ENCODE results near the gene RNF222. TPM values are rescaled to one million over a fixed set of nuclear protein-coding genes. Genes with fewer than 3 reads are reported as not detected.
"Not testable (repeated sequence)": the region's sequence is repeated elsewhere in the genome, so short reads cannot be mapped to it uniquely, and the experiment has no call there.

The RNF222 gene
- polyA plus RNA-seq, 2 of the 4 experiments (the other 2 are of a cell fraction), result not detected

DNA sequence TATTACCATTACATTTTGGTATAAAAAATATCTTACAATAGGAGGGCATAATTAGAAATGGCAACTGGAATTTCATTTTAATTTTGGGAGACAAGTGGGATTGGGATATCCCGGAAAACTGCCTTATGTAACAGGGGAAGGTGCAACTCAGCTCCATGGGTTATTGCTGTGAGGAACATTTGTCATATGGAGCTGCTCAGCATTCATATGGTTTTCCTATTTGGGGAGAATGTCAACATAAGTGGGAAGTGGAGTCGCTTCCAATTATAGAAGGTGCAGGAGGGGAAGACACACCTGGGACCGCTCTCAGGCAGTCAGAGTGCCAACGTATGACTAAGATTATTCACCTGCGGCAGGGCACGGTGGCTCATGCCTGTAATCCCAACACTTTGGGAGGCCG lies 47.3 kb downstream of the RNF222 start (continued):
- no peak for TF ChIP-seq EHF (CRISPR knock-in tag; IDR thresholded peaks at IDR 0.05)
- no peak for TF ChIP-seq NPAS2 (CRISPR knock-in tag; IDR thresholded peaks at IDR 0.05; ENCODE audit: borderline replicate concordance)
- no peak for TF ChIP-seq ZNF302 (CRISPR knock-in tag; IDR thresholded peaks at IDR 0.05)
- no peak for TF ChIP-seq RCOR1 (IDR thresholded peaks at IDR 0.05; ENCODE audit: low read depth, low read length)
- TF ChIP-seq, protein P1, sequence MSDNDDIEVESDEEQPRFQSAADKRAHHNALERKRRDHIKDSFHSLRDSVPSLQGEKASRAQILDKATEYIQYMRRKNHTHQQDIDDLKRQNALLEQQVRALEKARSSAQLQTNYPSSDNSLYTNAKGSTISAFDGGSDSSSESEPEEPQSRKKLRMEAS (IDR thresholded peaks at IDR 0.05), result no peak
- no peak for TF ChIP-seq KDM1A (IDR thresholded peaks at IDR 0.05; ENCODE audit: low read depth)

DNA sequence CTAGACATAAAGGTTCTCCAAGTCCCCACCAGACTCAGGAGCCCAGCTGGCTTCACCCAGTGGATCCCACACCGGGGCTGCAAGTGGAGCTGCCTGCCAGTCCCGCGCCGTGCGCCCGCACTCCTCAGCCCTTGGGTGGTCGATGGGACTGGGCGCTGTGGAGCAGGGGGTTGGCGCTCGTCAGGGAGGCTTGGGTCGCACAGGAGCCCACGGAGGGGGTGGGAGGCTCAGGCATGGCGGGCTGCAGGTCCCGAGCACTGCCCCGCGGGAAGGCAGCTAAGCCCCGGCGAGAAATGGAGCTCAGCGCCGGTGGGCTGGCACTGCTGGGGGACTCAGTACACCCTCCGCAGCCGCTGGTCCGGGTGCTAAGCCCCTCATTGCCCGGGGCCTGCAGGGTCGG lies 50.6 kb downstream of the RNF222 start:
- H3K4me3 ChIP-seq, FAIRE-seq, H3K4me2 ChIP-seq: not testable (repeated sequence)

DNA sequence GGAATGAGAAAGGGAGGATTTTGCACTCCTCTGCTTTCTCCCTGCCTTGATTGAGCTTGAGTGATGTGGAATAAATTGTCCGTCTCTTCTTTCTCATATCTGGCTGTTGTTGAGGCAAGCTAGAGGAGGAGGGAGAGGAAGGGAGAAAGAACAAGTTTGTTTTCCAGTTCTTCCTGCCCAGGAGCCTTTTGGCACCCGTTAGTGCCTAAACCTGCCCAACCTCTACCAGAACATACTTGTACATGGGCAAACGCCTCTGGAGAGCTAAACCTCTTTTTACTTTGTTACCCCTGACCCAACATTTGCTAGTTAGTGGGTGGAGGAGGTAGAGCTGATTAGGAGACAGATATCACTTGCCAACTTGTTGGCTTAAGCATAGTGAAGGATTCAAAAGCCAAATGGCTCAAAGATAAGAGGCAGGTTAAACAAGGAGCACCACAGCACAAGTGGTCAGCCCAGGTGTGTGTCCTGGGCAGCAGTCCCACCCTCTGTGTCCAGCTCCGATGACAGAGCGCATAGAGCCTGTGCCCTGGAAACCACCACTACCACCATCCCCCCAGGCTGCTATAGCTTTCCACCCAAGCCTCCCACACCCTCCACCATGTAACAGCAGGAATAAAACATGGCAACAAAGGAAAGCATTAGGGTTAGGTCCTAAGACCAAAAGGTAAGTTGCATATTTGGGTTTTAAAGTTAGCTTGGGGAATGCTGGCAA lies 51.5 kb downstream of the RNF222 start:
- Histone ChIP-seq H3K4me3 (no peak overlapping the region), H3K27ac (no peak overlapping the region), H3K9me3 (no peaks in the 10 kb centered on the region), H3K4me1 (no peaks in the 10 kb centered on the region), H3K4me2 (no peak overlapping the region)
- WGBS (ENCODE audit: missing lambda C conversion rate), result 33% methylated on average over 5 of the region's 5 CpGs
- peak; percentile 51 to 57; a peak in 5 of 6 replicates for ATAC-seq
- TF ChIP-seq CBX8 (IDR thresholded peaks at IDR 0.05) (no peak), MAZ (IDR thresholded peaks at IDR 0.05; ENCODE audit: borderline replicate concordance, low read depth, low read length) (no peak), RCOR1 (IDR thresholded peaks at IDR 0.05; ENCODE audit: low read depth, low read length) (no peak), FOSB (CRISPR knock-in tag; IDR thresholded peaks at IDR 0.05) (no peak), HEYL (CRISPR knock-in tag; IDR thresholded peaks at IDR 0.05) (no peak), ZC3H11A (IDR thresholded peaks at IDR 0.05) (no peak), ESRRA (IDR thresholded peaks at IDR 0.05; ENCODE audit: borderline replicate concordance, low read length) (no peak), EHMT2 (IDR thresholded peaks at IDR 0.05; ENCODE audit: low read depth) (no peak), CHD2 (IDR thresholded peaks at IDR 0.05; ENCODE audit: low read length, partially characterized antibody) (no peak), MYC (IDR thresholded peaks at IDR 0.05; ENCODE audit: borderline replicate concordance, low read length) (no peak)
- TF ChIP-seq, protein P2, sequence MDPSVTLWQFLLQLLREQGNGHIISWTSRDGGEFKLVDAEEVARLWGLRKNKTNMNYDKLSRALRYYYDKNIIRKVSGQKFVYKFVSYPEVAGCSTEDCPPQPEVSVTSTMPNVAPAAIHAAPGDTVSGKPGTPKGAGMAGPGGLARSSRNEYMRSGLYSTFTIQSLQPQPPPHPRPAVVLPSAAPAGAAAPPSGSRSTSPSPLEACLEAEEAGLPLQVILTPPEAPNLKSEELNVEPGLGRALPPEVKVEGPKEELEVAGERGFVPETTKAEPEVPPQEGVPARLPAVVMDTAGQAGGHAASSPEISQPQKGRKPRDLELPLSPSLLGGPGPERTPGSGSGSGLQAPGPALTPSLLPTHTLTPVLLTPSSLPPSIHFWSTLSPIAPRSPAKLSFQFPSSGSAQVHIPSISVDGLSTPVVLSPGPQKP (IDR thresholded peaks at IDR 0.05; ENCODE audit: low read depth, low read length), result no peak
- no peak for DNase-seq (ENCODE audit: low read depth in 1 of 2, low spot score in 1 of 2)
- CTCF ChIA-PET, result interaction anchor here (1.3 to 2.5 kb wide), 3 partner anchors 45 to 285 kb away, joined by 3 to 7 read pairs (median 3); no protein-coding TSS in a partner anchor
- POLR2A ChIA-PET, result interaction anchor here (1.5 kb wide), 1 partner anchor 36 kb away, joined by 3 read pairs; no protein-coding TSS in a partner anchor
- no peak for FAIRE-seq

More for the DNA sequence above, 50.6 kb downstream of the RNF222 start:
- not testable (repeated sequence) for H3K27ac ChIP-seq; H3K9me3 ChIP-seq; DNase-seq (ENCODE audit: low read depth in 1 of 2, low spot score in 1 of 2); H3K4me1 ChIP-seq; ATAC-seq
- CTCF ChIA-PET, result interaction anchor here (1.4 to 2.5 kb wide), 2 partner anchors 46 to 47 kb away, joined by 3 to 7 read pairs; no protein-coding TSS in a partner anchor
- POLR2A ChIA-PET, result interaction anchor here (1.5 kb wide), 1 partner anchor 35 kb away, joined by 3 read pairs; no protein-coding TSS in a partner anchor
- 57% methylated on average over 19 of the region's 25 CpGs for WGBS (ENCODE audit: missing lambda C conversion rate)

DNA sequence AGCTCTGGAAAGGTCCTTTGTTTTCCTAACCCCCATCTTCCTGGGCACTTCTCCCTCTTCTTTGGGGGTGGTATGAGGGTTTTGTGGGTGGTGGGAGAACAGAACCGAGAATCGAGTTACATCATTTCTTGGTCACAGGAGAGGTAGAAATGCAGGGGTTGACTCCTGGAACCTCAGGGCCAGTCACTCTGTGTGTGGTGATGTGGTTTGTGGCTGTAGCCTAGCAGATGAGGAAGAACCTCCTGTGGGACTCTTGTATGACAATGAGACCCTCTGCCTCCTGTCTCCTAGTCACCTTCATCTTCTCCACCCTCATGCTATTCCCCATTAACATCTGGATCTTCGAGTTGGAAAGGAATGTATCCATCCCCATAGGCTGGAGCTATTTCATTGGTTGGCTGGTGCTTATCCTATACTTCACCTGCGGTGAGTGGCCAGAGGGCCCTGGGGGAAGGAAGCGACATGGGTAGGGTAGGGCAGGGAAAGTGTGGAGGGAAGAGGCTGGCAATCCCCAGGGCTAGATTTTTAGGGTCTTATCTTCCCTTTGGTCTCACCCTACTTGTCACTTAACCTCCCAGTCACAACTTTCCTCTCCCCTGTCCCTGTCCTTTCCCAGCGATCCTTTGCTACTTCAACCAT lies 52.5 kb downstream of the RNF222 start:
- Histone ChIP-seq H3K4me3 (no peak overlapping the region), H3K9me3 (no peaks in the 10 kb centered on the region), H3K4me2 (no peak overlapping the region), H3K4me1 (no peaks in the 10 kb centered on the region), H3K27ac (no peak overlapping the region)
- no peak for DNase-seq (ENCODE audit: low read depth in 1 of 2, low spot score in 1 of 2)
- 19% methylated on average over 6 of the region's 6 CpGs for WGBS (ENCODE audit: missing lambda C conversion rate)
- ChIA-PET POLR2A (no interaction called here), CTCF (interaction anchor here (0.8 to 2.5 kb wide), 5 partner anchors 15 to 284 kb away, joined by 3 to 7 read pairs (median 3); no protein-coding TSS in a partner anchor)
- no peak for FAIRE-seq
- peak; percentile 55 to 62 for ATAC-seq
- TF ChIP-seq PHF8 (IDR thresholded peaks at IDR 0.05; ENCODE audit: borderline replicate concordance, low read depth) (no peak), HOXB13 (CRISPR knock-in tag; IDR thresholded peaks at IDR 0.05; ENCODE audit: low read depth) (no peak), CTCF (IDR thresholded peaks at IDR 0.05) (no peak), HES2 (IDR thresholded peaks at IDR 0.05) (no peak), FOXS1 (CRISPR knock-in tag; IDR thresholded peaks at IDR 0.05) (no peak), CHD4 (IDR thresholded peaks at IDR 0.05; ENCODE audit: borderline replicate concordance) (no peak)
- TF ChIP-seq, protein P3, sequence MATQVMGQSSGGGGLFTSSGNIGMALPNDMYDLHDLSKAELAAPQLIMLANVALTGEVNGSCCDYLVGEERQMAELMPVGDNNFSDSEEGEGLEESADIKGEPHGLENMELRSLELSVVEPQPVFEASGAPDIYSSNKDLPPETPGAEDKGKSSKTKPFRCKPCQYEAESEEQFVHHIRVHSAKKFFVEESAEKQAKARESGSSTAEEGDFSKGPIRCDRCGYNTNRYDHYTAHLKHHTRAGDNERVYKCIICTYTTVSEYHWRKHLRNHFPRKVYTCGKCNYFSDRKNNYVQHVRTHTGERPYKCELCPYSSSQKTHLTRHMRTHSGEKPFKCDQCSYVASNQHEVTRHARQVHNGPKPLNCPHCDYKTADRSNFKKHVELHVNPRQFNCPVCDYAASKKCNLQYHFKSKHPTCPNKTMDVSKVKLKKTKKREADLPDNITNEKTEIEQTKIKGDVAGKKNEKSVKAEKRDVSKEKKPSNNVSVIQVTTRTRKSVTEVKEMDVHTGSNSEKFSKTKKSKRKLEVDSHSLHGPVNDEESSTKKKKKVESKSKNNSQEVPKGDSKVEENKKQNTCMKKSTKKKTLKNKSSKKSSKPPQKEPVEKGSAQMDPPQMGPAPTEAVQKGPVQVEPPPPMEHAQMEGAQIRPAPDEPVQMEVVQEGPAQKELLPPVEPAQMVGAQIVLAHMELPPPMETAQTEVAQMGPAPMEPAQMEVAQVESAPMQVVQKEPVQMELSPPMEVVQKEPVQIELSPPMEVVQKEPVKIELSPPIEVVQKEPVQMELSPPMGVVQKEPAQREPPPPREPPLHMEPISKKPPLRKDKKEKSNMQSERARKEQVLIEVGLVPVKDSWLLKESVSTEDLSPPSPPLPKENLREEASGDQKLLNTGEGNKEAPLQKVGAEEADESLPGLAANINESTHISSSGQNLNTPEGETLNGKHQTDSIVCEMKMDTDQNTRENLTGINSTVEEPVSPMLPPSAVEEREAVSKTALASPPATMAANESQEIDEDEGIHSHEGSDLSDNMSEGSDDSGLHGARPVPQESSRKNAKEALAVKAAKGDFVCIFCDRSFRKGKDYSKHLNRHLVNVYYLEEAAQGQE (IDR thresholded peaks at IDR 0.05), result no peak
